ENCODE measurements around the gene INPP5B. TPM values are rescaled to one million over a fixed set of nuclear protein-coding genes. Genes with fewer than 3 reads are reported as not detected.

INPP5B gene
- total and polyA plus RNA-seq, 10 of the 15 experiments (the other 5 are each of a cell fraction or from before 2014, with no cell fraction given), result 10.9 to 54.4 (median 26.9) TPM

GRCh38 chr1:37831809-37832208 is 115.0 kb downstream of the INPP5B start:
- intact Hi-C loops (cut with micrococcal nuclease; ENCODE audit: unreplicated experiment) (no loop called here), in situ Hi-C loops (cut with MboI) (no loop called here)
- H3K36me3 ChIP-seq (ENCODE audit: control insufficient read depth in 2 of 2, insufficient read depth in 2 of 2, low read length in 1 of 2), result peaks cover 8 to 32% of the 10 kb centered on the region in 2 experiments
- no peaks in the 10 kb centered on the region for H3K4me1 ChIP-seq (ENCODE audit: control insufficient read depth, insufficient read depth, low read length)
- 93% methylated on average over 2 of the region's 2 CpGs for WGBS (ENCODE audit: insufficient coverage, insufficient replicate concordance, low lambda C conversion rate, missing lambda C conversion rate)
- no peak overlapping the region for H3K4me3 ChIP-seq
- BruUV-seq (replicated peaks), result no TSS peak
- TF ChIP-seq RAD51 (IDR thresholded peaks at IDR 0.05) (no peak), SMAD5 (IDR thresholded peaks at IDR 0.05; ENCODE audit: low read depth) (no peak), CBX5 (IDR thresholded peaks at IDR 0.05; ENCODE audit: low read depth) (no peak), POLR2A (IDR thresholded peaks at IDR 0.05; ENCODE audit: low read depth, low read length) (no peak), KLF5 (IDR thresholded peaks at IDR 0.05; ENCODE audit: partially characterized antibody) (no peak), HDAC2 (IDR thresholded peaks at IDR 0.05) (no peak), CREB1 (IDR thresholded peaks at IDR 0.05; ENCODE audit: low read depth) (no peak), STAT1 (conservative IDR thresholded peaks at IDR 0.05) (no peak), JUND (IDR thresholded peaks at IDR 0.05; ENCODE audit: low read depth, low read length) (no peak), ZBED1 (IDR thresholded peaks at IDR 0.05; ENCODE audit: borderline replicate concordance) (no peak), IRF3 (IDR thresholded peaks at IDR 0.05) (no peak), ZNF274 (IDR thresholded peaks at IDR 0.05; ENCODE audit: insufficient read depth, insufficient read length) (no peak), E4F1 (IDR thresholded peaks at IDR 0.05; ENCODE audit: borderline replicate concordance, partially characterized antibody) (no peak), HSF1 (IDR thresholded peaks at IDR 0.05; ENCODE audit: low read depth, low read length) (no peak), SMAD1 (IDR thresholded peaks at IDR 0.05; ENCODE audit: low read depth, partially characterized antibody) (no peak), CHD2 (IDR thresholded peaks at IDR 0.05; ENCODE audit: borderline replicate concordance, low read depth, low read length) (no peak)
- ChIA-PET POLR2A (interaction anchor here (1.2 kb wide), 1 partner anchor 30 kb away, joined by 4 read pairs; no protein-coding TSS in a partner anchor), SMC1A (ENCODE audit: uncharacterized antibody, unreplicated experiment) (interaction anchor here (0.6 kb wide), 1 partner anchor 15 kb away, joined by 3 read pairs; no protein-coding TSS in a partner anchor), RAD21 (ENCODE audit: unreplicated experiment) (no interaction called here), CTCF (no interaction called here)
- DNase-seq (ENCODE audit: low read depth, low spot score) (no peak), ATAC-seq (no peak), FAIRE-seq (no peak)
- H3K79me2 ChIP-seq (ENCODE audit: control insufficient read depth, insufficient read depth, low read length), result no peaks in the 10 kb centered on the region
- no peak overlapping the region for H3K4me2 ChIP-seq (ENCODE audit: control insufficient read depth, insufficient read depth)
- H4K20me1 ChIP-seq (ENCODE audit: control insufficient read depth, insufficient read depth), result no peaks in the 10 kb centered on the region
- H3K9me3 ChIP-seq (replicated peaks; ENCODE audit: control insufficient read depth, insufficient read depth, low read length), result no peaks in the 10 kb centered on the region
- H2AFZ ChIP-seq (ENCODE audit: control insufficient read depth, low read depth, low read length), result no peak overlapping the region
- H3K27me3 ChIP-seq (replicated peaks in 1 of 2; ENCODE audit: control insufficient read depth in 2 of 2, insufficient read depth in 2 of 2, low read length in 1 of 2), result no peaks in the 10 kb centered on the region
- H3K27ac ChIP-seq (ENCODE audit: control insufficient read depth, insufficient read depth), result no peak overlapping the region
- H3K9ac ChIP-seq (ENCODE audit: control insufficient read depth, insufficient read depth, low read length), result no peak overlapping the region
